ENCODE measurements around the gene NTNG1.

Gene NTNG1

DNA sequence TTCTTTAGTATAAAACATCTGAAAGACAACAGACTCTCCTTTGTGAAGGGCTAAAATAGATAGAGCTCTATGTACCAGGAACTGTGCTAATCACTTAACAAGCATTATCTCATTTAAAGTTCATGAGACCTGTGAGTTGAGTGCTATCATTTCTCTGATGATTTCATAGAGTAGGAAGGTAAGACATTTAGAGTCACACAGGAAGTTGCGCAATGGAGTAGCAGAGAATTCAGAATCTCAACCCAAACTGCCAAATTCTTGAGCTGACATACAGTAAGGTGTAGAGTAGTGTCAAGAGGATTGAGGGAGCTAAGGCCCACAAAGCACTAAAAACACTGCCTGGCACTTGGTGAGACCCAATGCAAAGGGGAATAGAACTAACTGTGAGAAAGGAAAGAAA lies 384.3 kb downstream of the NTNG1 start:
- no peak for DNase-seq

DNA sequence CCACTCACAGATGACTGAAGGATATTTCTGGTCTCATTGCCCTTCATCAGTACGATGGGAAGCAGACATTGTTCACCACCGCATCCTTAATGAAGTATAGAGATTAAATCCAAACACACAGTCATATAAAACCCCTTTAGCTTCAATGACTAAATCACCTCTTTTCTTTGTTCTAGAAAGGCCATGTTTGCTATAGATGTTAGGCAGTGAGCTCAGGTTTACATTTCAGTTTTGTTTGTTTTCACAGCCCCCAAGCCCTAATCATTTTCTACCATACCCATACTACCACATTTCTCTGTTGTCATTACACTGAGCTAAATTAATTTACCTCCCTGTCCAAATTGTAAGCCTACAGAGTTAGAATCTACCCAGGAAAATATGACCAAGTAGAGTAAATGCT lies 385.1 kb downstream of the NTNG1 start:
- no peak for DNase-seq

DNA sequence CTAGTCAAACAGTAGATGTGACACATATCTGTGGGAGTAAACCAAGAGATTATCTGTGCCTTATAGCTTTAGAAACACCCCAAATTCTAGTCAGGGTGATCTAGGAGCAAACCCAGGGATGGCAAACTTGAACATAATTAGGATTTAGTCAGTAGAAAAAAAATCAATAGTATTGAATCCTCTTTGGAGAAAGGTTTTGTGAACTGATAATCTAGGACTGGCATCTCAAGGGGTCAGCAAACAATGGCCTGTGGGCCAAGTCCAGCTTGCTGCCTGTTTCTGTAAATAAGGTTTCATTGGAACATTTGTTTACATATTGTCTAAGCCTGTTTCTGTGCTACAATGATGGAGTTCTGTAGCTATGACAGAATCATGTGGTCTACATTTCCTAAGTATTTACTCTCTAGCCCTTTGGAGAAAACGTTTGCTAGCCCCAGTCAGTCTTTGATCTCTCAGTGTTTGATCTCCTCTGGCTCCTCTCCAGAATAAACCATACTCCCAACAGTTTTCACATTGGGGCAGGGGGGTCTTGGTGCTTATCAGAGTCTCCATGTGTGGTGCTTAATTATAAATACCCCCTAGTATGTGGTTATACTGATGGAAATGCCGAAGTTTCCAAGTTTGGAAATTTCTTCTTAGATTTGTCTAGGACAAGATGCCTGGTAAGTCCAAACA lies 385.8 kb downstream of the NTNG1 start:
- no peak for DNase-seq

- DNase-seq = peak; percentile 12
Observed at GRCh38 chr1:107529511-107530149, 388.8 kb downstream of the NTNG1 start.

DNA sequence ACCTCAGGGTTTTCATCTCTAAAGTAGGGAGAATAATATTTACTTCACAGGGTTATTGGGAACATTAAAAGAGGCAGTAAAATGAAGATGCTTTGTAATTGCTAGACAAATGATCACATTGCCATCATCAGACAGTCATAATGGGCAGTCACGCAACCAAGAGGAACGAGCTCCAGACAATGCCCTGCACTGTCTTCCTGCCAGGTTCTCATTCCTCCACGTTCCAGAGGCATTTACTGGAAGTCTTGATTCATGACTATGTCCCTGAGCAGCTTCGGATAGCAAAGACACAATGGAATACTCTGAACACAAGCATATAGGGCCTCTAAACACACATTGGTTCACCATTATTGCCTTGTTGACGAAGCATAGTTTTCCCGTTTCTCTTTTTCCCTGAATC lies 389.7 kb downstream of the NTNG1 start:
- DNase-seq = no peak

DNA sequence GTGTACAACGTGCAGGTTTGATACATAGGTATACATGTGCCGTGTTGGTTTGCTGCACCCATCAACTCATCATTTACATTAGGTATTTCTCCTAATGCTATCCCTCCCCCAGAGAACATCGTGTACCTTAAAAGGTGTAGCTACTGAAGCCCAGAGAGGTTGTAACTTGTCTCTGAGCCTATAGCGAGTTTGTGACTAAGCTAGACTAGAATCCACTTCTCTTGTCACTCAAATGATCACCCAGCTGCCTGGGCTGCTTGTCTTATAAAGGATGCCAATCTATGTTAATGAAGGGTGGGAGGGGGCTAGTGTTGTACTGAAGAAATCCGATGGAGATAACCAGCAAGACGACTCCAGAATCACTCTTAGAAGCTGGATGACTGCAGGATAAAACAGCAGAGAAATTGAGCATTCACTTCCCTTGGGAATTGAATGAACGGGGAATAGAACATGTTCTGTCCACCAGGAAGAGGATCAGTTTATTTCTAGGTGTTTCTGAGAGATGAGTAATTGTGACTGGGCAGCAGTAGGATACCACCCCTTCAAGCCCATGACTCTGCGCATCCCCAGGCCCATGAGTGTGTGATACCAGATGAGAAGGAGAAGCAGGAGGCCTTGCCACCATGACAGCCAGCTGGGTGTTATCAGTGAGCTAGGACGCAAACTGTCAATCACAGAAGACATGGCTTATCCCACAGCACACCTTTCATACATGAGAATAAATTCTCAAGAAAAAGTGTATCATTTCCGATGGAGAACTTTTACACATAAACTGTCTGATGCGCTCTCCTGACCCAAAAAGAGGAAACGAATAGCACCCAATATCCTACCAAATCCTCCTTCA lies 390.4 kb downstream of the NTNG1 start:
- DNase-seq = no peak

DNA sequence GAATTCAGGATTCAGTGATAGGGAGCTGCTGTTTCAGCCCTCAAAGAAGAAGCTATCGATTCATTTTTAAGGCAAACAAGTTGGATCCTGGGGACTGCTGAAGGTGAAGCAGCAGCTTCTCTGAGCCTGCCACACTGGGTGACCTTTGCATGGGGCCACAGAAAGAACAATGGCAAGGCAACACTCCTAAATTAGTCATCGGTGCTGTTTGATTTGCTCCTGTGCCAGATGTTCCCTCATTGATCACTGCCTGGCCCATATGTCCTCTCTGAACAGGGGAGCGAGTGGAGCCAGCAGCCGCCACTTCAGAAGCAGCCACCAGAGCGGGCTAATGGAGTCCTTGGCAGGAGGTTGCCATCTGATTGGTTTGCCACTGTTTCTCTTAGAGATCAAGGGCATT lies 391.5 kb downstream of the NTNG1 start:
- DNase-seq = no peak
